Gastroesophageal sphincter (tissue), 4 donors: ENCODE results near the gene ZCCHC24. TPM values are rescaled to one million over a fixed set of nuclear protein-coding genes. Genes with fewer than 3 reads are reported as not detected.

ENCODE experiments used
- ATAC-seq: fragments of 150-250 bp; one replicate; pipeline ENCODE4 v1.9.1; 2016; ENCODE audit warnings: mild to moderate bottlenecking, moderate library complexity
- H3K27ac ChIP-seq, 4 donors: fragments of 200-600 bp; sonication (generic) in 3 of 4; 1 replicate in 3 of 4; 2 replicates in 1 of 4; pipeline ENCODE4 v1.5.1; 2016 to 2019
- H3K27me3 ChIP-seq: fragments of 200-600 bp; sonication (generic); one replicate; pipeline ENCODE4 v1.5.1; 2019
- H3K36me3 ChIP-seq, 2 donors: fragments of 200-600 bp; sonication (generic); one replicate each; pipeline ENCODE4 v1.5.1; 2019; ENCODE audit warnings: control low read depth in 1 of 2
- H3K4me1 ChIP-seq, 3 donors: fragments of 200-600 bp; sonication (generic); 1 replicate in 2 of 3; 2 replicates in 1 of 3; pipeline ENCODE4 v1.5.1; 2016 to 2019; ENCODE audit warnings: control low read depth in 2 of 3
- H3K4me3 ChIP-seq, 2 donors: fragments of 200-600 bp; sonication (generic); one replicate each; pipeline ENCODE4 v1.5.1; 2019; ENCODE audit warnings: mild to moderate bottlenecking in 1 of 2, moderate library complexity in 1 of 2
- H3K9me3 ChIP-seq, 3 donors: fragments of 200-600 bp; sonication (generic); one replicate each; pipeline ENCODE4 v1.5.1; 2017 to 2019; ENCODE audit warnings: control low read depth in 2 of 3
- CTCF ChIP-seq, 4 experiments: fragments of 200-600 bp in 2 of 4; fragments of 450-650 bp in 2 of 4; sonication (generic) in 1 of 4; IDR thresholded peaks; one replicate each; pipeline ENCODE4 v1.5.1; 2017 to 2019; ENCODE audit warnings: antibody characterized with exemption in 4 of 4, mild to moderate bottlenecking in 2 of 4, moderate library complexity in 2 of 4
- EP300 ChIP-seq: sonication (generic); formaldehyde crosslinking; IDR thresholded peaks from one replicate; pipeline ENCODE4 v1.6.1; 2017; ENCODE audit warnings: antibody characterized with exemption, mild to moderate bottlenecking
- POLR2A ChIP-seq, 2 donors: fragments of 450-650 bp; IDR thresholded peaks; one replicate each; pipeline ENCODE4 v1.6.1; 2017; ENCODE audit warnings: antibody characterized with exemption in 2 of 2, mild to moderate bottlenecking in 2 of 2, moderate library complexity in 1 of 2
- POLR2AphosphoS5 ChIP-seq: sonication (generic); formaldehyde crosslinking; IDR thresholded peaks from one replicate; pipeline ENCODE4 v1.6.1; 2017; ENCODE audit warnings: antibody characterized with exemption
- WGBS, 2 donors: methylation state at CpG; one replicate each; pipeline ENCODE4 v1.1.5; 2018; ENCODE audit warnings: low coverage in 1 of 2; 5-methylcytosine and 5-hydroxymethylcytosine counted together
- total RNA-seq, 4 donors: library from RNA; depleted of rRNA; stranded (reverse); fragments of >200 nt; gene quantifications; one replicate each; pipeline ENCODE4 v1.1.0, GENCODE V29; 2016

Gene ZCCHC24
- total RNA-seq, 4 donors from 2014 or later: 60.5 to 186 (median 84.1) TPM

GRCh38 chr10:79484476-79484875 lies 39.1 kb upstream of the ZCCHC24 start:
- Histone ChIP-seq H3K27ac (peak overlapping the region in 3 of 4 donors; percentile 53 to 55 (median 53)), H3K4me1 (peaks cover 0 to 23% (median 9%) of the 10 kb centered on the region in 3 donors), H3K27me3 (no peaks in the 10 kb centered on the region), H3K4me3 (no peak overlapping the region), H3K36me3 (no peaks in the 10 kb centered on the region), H3K9me3 (no peaks in the 10 kb centered on the region)
- TF ChIP-seq CTCF (IDR thresholded peaks at IDR 0.05) (no peak), POLR2A (IDR thresholded peaks at IDR 0.05) (no peak), EP300 (no peak), POLR2AphosphoS5 (no peak)
- WGBS, 2 donors: 73 to 90% methylated on average over 5 to 6 of the region's 6 CpGs
- no peak for ATAC-seq

DNA sequence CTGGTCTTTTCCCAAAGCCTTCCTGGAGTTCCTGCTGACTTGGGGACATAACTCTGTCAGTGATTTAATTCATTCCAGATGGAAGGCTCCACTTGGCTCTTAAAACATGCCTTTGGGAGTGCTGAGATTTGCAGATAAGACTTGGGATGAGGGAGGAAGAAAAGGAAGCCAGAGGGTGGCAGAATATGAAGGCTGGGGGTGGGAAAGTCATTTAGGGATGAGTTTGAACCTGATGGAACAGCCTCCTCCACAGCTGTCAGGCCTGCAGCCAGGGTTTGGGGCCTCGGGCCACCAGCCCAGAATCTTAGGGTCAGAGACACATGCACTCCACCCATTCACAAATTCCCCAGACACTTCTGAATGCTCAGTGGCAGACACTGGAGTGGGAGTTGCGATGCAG lies 38.5 kb upstream of the ZCCHC24 start:
- Histone ChIP-seq H3K4me1 (peaks cover 0 to 20% (median 9%) of the 10 kb centered on the region in 3 donors), H3K9me3 (no peaks in the 10 kb centered on the region), H3K27me3 (no peaks in the 10 kb centered on the region), H3K36me3 (no peaks in the 10 kb centered on the region), H3K4me3 (no peak overlapping the region), H3K27ac (peak overlapping the region in 3 of 4 donors; percentile 53 to 55 (median 53))
- TF ChIP-seq POLR2AphosphoS5: no peak
- no peak for TF ChIP-seq EP300
- no peak for TF ChIP-seq POLR2A (IDR thresholded peaks at IDR 0.05)
- no peak for TF ChIP-seq CTCF (IDR thresholded peaks at IDR 0.05)
- WGBS, 2 donors: 43% methylated on average over 1 of the region's 2 CpGs; no CpG with 5 or more reads in 1 of the 2 donors
- peak; percentile 17 for ATAC-seq

DNA sequence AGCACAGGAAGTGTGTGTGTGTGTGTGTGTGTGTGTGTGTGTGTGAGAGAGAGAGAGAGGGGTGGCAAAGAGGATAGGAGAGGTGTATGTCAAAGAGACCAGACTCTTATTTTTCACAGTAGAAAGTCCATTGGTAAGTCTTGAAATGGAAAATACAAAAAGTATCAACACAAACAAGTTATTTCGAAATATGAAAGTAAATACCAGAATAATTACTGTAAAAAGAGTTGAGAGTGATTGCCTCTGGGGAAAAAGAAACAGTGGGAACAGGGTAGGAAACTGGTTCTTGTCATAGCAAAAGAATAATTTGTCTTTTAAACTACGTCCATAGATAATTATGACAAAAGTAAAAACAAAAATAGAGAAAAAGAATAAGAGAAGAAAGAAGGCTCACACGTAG lies 37.9 kb upstream of the ZCCHC24 start:
- Histone ChIP-seq H3K27me3 (no peaks in the 10 kb centered on the region), H3K4me1 (peaks cover 0 to 14% (median 5%) of the 10 kb centered on the region in 3 donors), H3K36me3 (no peaks in the 10 kb centered on the region), H3K9me3 (no peaks in the 10 kb centered on the region), H3K4me3 (no peak overlapping the region), H3K27ac (peak overlapping the region in 2 of 4 donors; percentile 53)
- WGBS, 2 donors: 65 to 67% methylated on average over 3 of the region's 3 CpGs
- no peak for ATAC-seq
- no peak for TF ChIP-seq POLR2AphosphoS5
- no peak for TF ChIP-seq POLR2A (IDR thresholded peaks at IDR 0.05)
- no peak for TF ChIP-seq EP300
- no peak for TF ChIP-seq CTCF (IDR thresholded peaks at IDR 0.05)

GRCh38 chr10:79482741-79483140 lies 37.3 kb upstream of the ZCCHC24 start:
- peak overlapping the region in 2 of 4 donors; percentile 6 to 20 for H3K27ac ChIP-seq

More at GRCh38 chr10:79482741-79483140, 37.3 kb upstream of the ZCCHC24 start:
- Histone ChIP-seq H3K36me3 (no peaks in the 10 kb centered on the region), H3K27me3 (no peaks in the 10 kb centered on the region), H3K4me1 (peaks cover 0 to 8% (median 0%) of the 10 kb centered on the region in 3 donors), H3K4me3 (no peak overlapping the region), H3K9me3 (no peaks in the 10 kb centered on the region)
- WGBS, 2 donors: 31 to 52% methylated on average over 3 to 4 of the region's 4 CpGs
- TF ChIP-seq POLR2AphosphoS5: no peak
- no peak for TF ChIP-seq POLR2A (IDR thresholded peaks at IDR 0.05)
- TF ChIP-seq CTCF (IDR thresholded peaks at IDR 0.05): no peak
- no peak for TF ChIP-seq EP300
- ATAC-seq: no peak
